Measurements from ENCODE around the gene C2orf76. TPM values are rescaled to one million over a fixed set of nuclear protein-coding genes. Genes with fewer than 3 reads are reported as not detected.
"Not testable (repeated sequence)": the region's sequence is repeated elsewhere in the genome, so short reads cannot be mapped to it uniquely, and the experiment has no call there.

The C2orf76 gene
- total RNA-seq, 1 donor from 2014 or later = 6.5 TPM

DNA sequence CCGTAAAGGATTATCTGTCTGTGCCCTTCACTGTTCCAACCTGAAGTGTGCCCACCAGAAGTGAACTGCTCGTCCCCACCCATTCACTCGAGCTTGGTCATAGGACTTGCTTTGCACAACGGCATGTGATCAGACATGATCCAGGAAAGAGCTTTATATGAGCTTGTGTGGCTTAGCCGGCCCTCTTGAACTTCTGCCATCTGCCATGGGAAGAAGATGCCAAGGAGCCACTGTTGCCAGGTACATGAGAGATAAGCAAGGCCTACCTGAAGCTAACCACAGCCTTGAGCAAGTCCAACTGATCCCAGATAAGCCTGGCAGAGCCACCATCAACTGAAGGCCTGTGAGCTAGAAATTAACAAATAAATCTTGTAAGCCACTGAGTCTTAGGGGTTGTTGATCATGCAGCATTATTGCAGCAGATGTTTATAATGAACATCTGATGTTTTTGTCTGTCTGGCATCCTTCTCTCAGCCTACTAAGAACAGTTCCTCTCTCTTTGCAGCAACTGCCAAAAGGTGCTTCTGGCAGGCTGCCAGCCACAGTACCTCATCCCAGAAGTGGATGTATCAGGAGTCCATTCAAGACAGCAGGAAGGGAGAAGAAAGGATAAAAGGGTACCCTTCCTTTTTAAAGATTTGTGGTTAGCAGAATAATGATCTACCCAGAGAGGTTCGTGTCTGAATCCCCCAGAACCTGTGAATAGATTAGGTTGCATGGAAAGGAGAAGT, 16.9 kb upstream of the C2orf76 start:
- DNase-seq (peak; percentile 46), ATAC-seq (no peak)
- intact Hi-C loops (cut with micrococcal nuclease) = no loop called here

DNA sequence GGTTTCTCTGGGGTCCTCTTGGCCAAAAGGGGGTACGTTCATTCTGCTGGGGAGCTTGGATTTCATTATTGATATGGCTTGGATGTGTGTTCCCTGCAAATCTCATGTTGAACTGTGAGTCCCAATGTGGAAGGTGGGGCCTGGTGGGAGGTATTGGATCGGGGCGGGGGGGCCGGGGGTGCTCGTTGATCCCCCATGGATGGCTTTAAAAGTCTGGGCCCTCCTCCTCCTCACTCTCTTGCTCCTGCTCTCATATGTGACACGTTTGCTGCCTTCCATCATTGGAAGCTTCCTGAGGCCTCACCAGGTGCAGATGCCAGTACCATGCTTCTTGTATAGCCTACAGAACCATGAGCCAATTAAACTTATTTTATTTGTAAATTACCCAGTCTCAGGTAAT, 11.9 kb upstream of the C2orf76 start:
- intact Hi-C loops (cut with micrococcal nuclease) = no loop called here
- ATAC-seq (no peak), DNase-seq (no peak)

DNA sequence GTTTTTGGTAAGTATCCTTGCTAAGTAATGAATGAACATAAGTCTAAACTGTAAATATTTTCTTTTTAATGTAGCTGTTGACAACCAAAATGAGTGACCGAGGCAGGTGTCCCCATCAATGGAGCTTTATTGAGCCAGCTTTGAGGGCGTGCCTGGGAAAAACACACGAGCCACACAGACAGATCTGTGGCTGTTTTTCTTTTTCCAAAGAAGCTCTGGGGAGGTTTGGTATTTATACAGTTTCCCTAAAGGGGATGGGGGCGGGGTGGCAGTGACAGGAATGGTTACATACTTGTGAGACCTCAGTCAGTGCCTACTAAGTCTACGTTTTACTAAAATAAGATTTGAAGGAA, 11.3 kb upstream of the C2orf76 start:
- DNase-seq = no peak
- ATAC-seq = no peak
- intact Hi-C loops (cut with micrococcal nuclease) = no loop called here

DNA sequence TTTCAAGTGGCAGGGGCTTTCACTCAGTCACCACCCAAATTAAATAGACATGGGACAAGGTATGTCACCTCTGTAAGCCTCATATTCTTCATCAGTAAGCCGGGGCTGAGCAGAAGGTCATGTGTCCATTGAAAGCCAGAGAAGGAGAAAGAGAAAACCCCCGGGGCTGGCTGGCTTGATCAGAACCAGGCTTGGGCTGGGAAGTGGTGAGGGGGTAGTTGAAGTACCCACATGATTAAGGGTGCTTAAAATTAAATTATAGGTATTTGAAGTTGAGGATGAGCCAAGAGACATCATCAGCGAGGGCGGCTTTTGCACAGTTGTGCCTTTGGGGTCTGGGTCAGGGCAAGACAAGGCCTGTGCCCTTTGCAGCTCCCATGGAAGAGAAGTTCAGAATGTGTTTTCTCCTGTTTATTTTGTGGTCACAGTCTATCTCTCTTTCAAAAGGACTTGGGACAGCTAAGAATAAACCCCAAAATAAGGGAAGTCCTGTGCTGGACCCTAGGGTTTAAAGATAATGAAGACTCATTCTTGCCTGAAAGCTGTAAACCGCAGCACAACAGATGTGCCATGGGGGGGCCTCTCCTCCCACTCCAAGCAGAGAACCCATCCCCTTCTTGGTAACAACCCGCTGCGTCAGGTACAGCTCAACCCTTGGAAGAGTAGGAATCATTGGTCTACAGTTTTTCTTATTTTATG, 10.8 kb upstream of the C2orf76 start:
- DNase-seq = no peak
- ATAC-seq = no peak
- intact Hi-C loops (cut with micrococcal nuclease) = no loop called here

DNA sequence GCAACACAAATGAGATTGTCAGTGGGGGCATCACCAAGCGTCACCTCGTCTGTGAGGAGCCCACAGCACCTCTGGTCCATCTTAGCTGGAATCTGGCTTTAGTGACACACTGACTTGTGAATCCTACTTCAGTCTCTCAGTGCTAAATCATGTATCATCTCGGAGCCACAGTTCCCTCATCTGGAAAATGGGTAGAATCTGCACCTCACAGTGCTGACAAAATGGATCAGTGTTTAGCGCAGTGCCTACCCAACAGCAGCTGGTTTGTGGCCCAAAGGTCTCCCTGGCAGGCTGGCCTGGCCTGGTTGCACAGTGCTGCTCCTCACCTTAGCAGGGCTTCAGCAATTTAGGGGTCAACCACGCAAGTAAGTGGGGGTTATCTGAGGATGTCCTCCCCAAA, 10.2 kb upstream of the C2orf76 start:
- no peak for ATAC-seq
- no peak for DNase-seq
- intact Hi-C loops (cut with micrococcal nuclease) = no loop called here

DNA sequence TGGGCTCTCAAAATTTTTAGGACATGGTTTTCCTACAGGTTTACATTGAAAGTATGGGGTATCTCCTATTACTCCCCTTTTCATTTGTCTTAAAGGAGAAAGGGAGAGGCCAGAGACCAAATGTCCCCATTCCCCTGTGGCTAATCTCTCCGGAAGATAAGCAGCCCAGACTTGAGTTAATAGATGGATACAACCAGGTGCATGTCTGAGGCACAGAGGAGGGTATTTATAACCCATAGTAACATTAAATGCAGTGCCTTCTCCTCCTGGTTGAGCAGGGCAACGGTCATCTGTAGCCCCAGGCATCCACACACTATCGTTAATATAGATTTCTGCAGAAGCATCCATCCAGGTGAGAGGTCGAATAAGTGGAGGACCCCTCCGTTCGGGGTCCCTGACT, 9.8 kb upstream of the C2orf76 start:
- intact Hi-C loops (cut with micrococcal nuclease); ATAC-seq; DNase-seq: not testable (repeated sequence)

DNA sequence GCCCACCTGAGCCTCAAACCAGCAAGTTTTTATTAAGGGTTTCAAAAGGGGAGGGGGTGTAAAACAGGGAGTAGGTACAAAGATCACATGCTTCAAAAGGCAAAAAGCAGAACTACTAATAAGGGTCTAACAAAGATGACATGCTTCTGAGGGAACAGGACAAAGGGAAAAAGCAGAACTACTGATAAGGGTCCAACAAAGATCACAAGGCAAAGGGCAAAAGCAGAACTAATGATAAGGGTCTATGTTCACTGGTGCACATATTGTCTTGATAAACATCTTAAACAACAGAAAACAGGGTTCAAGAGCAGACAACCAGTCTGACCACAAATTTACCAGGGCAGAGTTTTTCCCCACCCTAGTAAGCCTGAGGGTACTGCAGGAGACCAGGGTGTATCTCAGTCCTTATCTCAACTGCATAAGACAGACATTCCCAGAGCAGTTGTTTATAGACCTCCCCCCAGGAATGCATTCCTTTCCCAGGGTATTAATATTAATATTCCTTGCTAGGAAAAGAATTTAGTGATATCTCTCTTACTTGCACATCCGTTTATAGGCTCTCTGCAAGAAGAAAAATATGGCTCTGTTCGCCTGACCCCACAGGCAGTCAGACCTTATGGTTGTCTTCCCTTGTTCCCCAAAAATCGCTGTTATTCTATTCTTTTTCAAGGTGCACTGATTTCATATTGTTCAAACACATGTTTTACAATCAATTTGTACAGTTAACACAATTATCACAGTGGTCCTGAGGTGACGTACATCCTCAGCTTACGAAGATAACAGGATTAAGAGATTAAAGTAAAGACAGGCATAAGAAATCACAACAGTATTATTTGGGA, 7.5 kb upstream of the C2orf76 start:
- intact Hi-C loops (cut with micrococcal nuclease) = not testable (repeated sequence)

DNA sequence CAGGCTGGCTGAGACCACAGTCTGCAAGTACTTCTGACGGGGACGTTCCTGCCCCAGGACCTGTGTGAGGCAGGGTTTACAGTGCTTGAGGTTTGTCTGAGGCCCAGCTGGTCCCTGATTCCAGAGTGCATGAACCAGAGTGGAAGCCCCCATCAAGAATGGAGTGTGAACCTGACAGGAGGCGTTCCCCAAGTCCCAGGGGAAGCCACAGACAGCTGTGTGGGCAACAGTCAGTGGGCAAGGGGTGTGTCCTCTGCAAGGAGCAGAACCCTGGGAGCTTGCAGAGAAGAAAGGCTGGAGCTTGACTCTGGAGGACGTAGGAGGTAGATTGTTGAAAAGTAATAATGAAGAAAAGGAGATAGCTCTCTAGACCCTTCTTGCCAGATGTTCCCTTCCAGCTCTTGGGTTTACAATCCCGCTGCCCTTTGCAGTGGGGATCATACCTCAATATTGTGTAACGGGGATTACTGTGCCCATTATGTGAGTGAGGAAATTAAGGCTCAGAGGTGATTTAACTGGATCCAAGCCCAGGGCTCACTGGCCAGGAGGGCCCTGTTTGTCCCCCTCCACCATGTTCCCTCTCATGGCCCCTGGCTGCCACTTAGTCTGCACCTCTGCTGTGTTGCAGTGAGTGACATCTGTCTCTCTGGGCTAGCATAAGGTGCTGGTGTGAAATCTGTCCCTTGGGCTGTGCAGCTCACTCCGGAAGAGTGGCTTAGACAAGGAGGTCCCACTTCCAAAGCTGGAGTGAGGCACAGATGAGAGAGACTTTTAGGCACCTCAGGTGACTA, 6.3 kb upstream of the C2orf76 start:
- no peak for ATAC-seq
- no peak for DNase-seq
- intact Hi-C loops (cut with micrococcal nuclease) = no loop called here

More for the DNA sequence above, 7.5 kb upstream of the C2orf76 start:
- not testable (repeated sequence) for ATAC-seq, DNase-seq

DNA sequence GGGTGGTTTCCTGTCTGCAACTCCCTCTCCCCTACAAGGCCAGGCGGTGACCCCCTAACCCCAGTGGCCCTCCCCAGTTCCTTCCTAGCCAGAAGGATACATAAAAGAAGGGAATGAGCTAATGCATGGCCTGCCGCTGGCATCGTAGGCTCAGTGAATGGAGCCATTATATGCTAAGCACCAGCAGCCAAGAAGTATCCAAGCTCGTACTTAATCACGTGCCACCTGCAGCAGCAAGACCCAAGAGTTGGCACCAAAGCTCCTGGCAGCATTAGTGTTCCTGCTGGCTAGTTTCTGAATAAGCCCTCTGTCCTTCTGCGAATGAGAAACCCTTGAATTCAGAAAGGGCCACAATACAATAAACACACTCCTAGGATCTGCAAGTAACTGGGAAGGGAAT, 4.5 kb upstream of the C2orf76 start:
- DNase-seq = peak; percentile 36
- ATAC-seq = peak; percentile 4
- intact Hi-C loops (cut with micrococcal nuclease) = no loop called here

DNA sequence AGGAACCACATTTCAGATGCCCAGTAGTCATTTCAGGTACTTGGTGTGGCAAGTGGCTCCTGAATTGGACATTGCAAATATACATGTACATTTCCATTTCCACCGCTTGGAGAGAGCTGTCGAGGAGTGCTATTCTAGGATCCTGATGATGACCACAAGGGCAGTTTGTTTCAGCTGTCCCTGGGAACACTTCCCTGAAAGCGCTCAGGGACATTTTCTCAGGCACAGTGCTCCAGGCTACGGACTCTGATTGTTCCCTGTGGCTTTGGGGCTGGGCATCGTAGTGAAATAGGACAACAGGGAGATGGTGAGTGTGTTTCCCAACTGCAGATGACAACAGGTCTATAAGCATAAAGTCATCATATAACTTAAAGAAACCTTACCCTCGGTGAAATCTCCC, 3.2 kb upstream of the C2orf76 start:
- peak; percentile 25 for ATAC-seq
- intact Hi-C loops (cut with micrococcal nuclease) = no loop called here
- DNase-seq = no peak

DNA sequence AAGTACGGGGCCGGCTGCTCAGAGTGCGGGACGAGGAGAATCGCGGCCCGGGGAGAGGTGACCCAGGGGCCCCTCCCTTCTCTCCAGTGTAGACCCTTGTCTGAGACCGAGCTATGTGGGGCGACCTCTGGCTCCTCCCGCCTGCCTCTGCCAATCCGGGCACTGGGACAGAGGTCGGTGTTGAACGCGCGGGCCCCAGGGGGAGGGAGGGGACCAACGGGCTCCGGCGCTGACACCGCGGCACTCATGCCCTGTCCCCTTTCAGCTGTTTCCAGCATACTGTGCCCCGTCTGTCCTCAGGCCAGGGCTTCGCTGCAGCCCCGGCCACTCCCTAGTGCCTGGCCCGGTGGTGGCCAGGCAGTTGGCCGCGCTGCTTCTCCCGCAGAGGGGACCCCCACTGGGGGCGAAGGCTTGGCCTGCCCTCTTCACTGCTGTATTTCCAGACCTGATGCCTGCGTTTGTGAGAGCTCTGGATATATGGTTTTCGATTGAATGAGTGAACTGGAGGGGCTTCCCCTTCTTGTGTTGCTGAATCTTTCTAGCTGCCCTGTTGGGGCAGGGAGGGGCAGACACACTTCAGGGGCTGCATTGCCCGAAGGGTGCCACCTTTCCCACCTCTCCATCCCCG, 952 bp upstream of the C2orf76 start:
- ATAC-seq (peak; percentile 72), DNase-seq (peak; percentile 81)
- intact Hi-C loops (cut with micrococcal nuclease) = no loop called here

DNA sequence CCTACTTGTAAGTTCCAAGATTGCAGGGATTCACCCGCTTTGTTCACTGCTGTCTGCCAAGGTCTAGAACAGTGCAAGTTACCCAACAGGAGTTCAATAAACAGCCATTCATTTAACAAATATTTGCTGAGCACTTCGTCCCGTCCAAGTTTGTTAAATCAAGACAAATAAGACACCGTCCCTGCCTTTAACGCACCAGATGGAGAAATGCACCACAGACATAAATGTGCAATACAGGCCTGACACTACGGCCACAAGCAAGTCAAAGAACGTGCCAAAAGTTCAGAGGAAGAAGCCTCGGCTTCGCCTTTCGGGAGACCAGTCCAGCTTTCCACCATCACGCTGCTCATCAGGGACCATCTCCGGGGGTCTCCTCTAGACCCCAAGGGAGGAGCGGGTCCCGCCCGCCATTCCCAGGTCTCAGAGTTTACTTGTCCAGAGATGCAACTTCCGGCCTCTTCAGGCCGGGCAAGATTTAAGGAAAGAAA, 429 bp downstream of the C2orf76 start:
- no peak for DNase-seq
- intact Hi-C loops (cut with micrococcal nuclease) = no loop called here
- peak; percentile 1 for ATAC-seq

DNA sequence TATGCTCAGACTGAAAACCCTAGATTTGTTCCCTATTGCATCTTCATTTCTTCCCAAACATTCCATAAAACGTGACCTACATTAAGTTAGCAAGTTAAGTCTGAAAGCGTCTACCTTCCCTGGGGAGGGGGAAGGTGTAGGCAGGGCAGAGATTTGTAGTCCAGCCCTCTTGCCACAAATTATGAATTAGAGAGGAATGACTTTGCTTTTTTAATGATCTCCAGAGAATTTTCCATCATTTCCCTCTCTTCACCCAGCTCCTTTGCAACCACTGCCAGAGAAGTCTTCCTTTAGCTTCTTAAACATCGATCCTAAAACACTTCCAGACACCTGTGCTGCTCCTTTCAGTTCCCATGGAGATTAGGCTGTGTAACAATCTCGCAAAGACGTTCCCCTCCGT, 1.2 kb downstream of the C2orf76 start:
- DNase-seq (no peak), ATAC-seq (no peak)
- intact Hi-C loops (cut with micrococcal nuclease) = no loop called here

DNA sequence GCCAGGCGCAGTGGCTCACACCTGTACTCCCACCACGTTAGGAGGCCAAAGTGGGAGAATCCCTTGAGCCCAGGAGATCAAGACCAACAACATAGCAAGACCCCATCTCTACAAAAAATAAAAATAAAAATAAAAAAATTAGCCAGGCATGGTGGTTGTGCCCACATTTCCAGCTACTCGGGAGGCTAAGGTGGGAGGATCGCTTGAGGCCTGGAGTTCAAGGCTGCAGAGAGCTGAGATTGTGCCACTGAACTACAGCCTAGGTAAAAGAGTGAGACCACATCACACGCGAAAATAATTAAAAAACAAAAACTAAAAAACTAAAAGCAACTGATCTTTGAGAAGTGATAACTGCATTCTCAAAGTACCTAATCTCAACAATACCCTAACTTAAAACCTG, 1.8 kb downstream of the C2orf76 start:
- intact Hi-C loops (cut with micrococcal nuclease) = no loop called here
- ATAC-seq (no peak), DNase-seq (no peak)

DNA sequence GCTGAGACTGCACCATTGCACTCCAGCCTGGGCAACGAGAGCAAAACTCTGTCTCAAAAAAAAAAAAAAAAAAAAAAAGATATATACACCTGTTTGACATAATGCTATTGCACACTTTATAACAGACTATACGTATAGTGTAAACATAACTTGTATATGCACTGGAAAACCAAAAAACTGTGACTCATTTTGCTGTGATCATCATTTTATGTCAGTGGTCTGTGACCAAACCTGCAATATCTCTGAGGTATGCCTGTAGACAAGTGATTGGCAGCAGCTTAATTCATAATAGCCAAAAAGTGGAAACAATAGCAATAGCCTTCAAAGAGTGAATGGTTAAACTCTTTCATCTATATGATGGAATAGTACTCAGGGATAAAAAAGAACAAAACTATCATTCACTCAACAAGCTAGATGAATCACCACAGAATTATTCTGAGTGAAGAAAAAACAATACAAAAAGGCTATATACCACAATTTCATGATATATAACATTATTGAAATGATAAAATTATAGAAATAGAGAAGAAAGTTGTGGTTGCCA, 6.1 kb downstream of the C2orf76 start:
- intact Hi-C loops (cut with micrococcal nuclease) = no loop called here
- DNase-seq (no peak), ATAC-seq (no peak)

DNA sequence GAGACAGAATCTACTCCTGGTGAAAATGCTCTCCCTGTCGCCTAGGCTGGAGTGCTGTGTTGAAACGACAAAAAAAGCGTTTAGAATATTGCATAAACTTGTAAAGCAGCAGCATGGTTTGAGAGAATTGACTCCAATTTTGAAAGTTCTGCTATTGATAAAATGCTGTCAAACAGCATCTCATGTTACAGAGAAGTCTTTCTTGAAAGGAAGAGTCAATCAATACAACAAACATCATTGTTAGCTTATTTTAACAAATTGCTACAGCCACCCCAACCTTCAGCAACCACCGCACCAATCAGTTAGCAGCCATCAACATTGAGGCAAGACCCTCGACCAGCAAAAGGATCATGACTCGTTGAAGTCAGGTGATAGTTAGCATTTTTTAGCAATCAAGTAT, 6.9 kb downstream of the C2orf76 start:
- intact Hi-C loops (cut with micrococcal nuclease) = no loop called here

DNA sequence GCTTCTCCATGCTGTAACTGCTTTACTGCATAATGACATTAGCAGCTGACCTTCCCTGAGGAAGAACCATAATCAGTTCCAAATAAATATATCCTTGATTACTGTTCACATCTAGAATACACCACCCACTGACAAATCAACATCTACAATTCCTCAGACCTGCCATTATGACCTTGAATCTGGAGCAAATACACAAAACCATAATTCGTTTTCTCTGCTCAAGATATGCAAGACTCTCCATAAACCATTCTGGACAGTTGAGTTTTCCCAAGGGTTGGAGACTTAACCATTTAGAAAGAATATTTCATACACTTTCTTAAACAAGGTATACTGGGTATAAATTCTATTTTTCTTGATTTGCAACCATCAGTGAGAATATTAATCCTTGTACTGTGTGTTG, 11.8 kb downstream of the C2orf76 start:
- DNase-seq (no peak), ATAC-seq (no peak)
- intact Hi-C loops (cut with micrococcal nuclease) = no loop called here

More for the DNA sequence above, 6.9 kb downstream of the C2orf76 start:
- ATAC-seq (no peak), DNase-seq (no peak)

DNA sequence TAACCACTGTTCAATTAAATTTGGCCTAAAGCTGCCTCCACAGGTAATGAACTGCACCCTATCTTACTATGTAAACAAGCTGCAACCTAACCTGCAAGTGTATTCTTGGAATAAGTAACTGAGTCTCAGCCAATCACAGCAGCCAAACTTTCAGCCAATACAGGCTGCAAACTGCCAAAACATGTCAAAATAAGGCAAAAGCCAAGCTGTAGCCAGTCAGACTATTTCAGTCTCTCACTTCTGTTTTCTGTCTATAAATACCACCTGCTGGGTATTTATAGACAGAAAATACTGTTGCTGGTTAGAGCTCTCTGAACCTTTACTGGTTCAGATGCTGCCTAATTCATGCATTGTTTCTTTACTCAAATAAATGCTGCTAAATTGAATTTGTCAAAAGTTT, 14.3 kb downstream of the C2orf76 start:
- ATAC-seq (peak; percentile 91), DNase-seq (no peak)
- intact Hi-C loops (cut with micrococcal nuclease) = no loop called here
